T-helper 2 cell treated with Interferon-gamma antibody and Interleukin-4, amounts not matched to agents 100 ng/mL and 5 ng/mL, for 36 hours (primary cell): ENCODE data around the gene UQCR11. TPM values are rescaled to one million over a fixed set of nuclear protein-coding genes. Genes with fewer than 3 reads are reported as not detected.

Experiments
- total RNA-seq: library from RNA; stranded (reverse); gene quantifications from 2 replicates; pipeline ENCODE4 v1.2.3, GENCODE V29; 2022

The UQCR11 gene
- total RNA-seq, 1 donor from 2014 or later, result 161 TPM

Other genes with a start within 250 kb of the UQCR11 start
- 92.2 and 97.5 TPM in 2 replicates for gene NDUFS7, start 221.6 kb downstream of the UQCR11 start, total RNA-seq
- 30.9 TPM in 2 replicates for gene GAMT, start 203.9 kb downstream of the UQCR11 start, total RNA-seq
- gene DAZAP1, start 197.9 kb downstream of the UQCR11 start, total RNA-seq, result 239 and 250 TPM in 2 replicates
- 1,282 and 1,301 TPM in 2 replicates for gene RPS15, start 167.1 kb downstream of the UQCR11 start, total RNA-seq
- gene APC2, start 155.3 kb downstream of the UQCR11 start, total RNA-seq, result 0.05 TPM in 2 replicates
- gene C19orf25, start 126.2 kb downstream of the UQCR11 start, total RNA-seq, result 42.3 and 43.3 TPM in 2 replicates
- gene PCSK4, start 115.1 kb downstream of the UQCR11 start, total RNA-seq, result 1.3 and 2.2 TPM in 2 replicates
- gene REEP6, start 114.3 kb downstream of the UQCR11 start, total RNA-seq, result 1.3 and 1.7 TPM in 2 replicates
- 5.0 and 5.4 TPM in 2 replicates for gene ADAMTSL5, start 92.4 kb downstream of the UQCR11 start, total RNA-seq
- gene PLK5, start 81.4 kb downstream of the UQCR11 start, total RNA-seq, result 0.07 TPM in 1 of 2 replicates, not detected in the other
- gene MEX3D, start 37.1 kb downstream of the UQCR11 start, total RNA-seq, result 12.0 and 12.1 TPM in 2 replicates
- 107 and 110 TPM in 2 replicates for gene MBD3, start 12.6 kb downstream of the UQCR11 start, total RNA-seq
- 88.1 and 88.5 TPM in 2 replicates for gene TCF3, start 47.2 kb upstream of the UQCR11 start, total RNA-seq
- not detected in 2 replicates for gene ONECUT3, start 148.0 kb upstream of the UQCR11 start, total RNA-seq
- 25.6 and 28.5 TPM in 2 replicates for gene ATP8B3, start 206.8 kb upstream of the UQCR11 start, total RNA-seq
- 49.2 and 54.1 TPM in 2 replicates for gene REXO1, start 243.0 kb upstream of the UQCR11 start, total RNA-seq